ENCODE data around the gene AMPD1.

AMPD1 gene

DNA sequence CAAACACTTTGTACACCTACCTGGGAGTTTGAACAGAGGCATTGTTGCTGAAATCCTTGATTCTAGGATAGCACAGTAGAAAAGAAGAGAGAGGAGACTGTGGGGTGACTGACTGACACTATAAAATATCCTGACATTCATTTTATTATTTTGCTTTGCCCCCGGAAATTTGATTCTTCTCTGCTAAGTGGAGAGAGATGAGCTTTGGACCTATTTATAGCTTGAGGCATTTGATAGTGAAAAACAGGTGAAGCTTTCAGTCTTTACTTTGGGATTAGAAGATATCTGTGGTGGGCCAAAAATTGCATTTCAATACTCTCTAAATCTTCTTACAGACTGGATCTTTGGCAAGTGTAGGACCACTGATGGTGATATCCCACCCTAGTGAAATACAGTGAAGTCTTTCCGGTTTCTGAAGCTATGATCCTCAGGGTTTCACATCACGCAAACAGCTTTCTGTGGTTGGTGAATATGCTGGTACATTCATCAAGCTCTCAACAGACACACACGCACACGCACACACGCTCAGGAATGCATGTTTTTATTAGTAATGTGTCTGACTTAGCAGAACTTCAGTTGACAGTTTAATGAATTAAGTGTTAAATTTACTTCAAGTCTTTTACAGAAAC, at the start of gene AMPD1:
Gene AMPD1, minus strand, starts transcription at position 117 of the 629 bp plus-strand sequence. Its CDS starts 75 bp downstream, at position 42.
- DNase-seq (ENCODE audit: low read depth) = no peak

DNA sequence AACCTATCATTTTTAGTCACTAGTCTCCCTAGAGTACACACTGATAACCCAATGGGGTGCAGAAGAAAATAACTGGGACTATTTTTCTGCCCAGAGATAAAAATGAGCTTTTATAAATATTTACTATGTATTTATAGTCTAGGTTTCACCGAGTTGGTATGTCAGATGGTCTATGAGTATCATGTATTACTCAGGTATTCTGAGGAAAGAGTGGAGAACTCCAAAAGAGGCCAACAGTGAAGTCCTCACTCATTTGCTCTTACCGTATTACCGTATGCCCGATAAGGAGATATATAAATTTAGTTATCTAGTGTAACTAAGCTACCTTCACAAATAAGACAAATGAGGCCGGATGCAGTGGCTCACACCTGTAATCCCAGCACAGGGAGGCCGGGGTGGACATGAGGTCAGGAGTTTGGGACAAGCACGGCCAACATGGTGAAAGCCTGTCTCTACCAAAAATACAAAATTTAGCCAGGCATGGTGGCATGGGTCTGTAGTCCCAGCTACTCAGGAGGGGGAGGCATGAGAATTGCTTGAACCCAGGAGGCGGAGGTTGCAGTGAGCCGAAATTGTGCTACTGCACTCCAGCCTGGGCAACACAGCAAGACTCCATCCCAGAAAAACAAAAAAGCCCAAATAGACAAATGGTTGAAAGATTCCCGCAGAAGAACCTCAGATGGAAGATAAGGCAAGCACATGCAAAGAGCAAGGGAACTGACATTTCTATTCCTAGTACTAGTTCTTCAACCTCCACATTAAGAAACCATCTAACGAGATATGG, 46.8 kb upstream of the AMPD1 start:
- DNase-seq (ENCODE audit: low read depth) = no peak

DNA sequence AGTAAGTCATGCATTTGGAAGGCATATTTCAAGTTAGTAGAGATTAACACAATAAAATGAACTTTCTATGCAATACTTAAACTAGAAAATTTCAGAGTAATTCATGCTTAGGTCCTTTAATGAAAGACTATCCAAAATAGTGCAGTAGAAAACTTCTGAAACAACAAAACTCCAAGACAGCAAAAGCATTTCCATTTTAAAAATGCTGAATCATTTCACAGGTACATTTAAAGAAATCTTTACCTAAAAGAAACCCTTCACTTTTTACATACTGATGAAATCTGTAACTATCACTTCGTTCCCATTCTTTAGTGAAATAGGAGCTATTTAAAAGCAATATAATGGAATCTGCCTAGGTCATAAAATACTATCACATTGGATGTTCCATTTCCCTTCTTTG, 45.0 kb upstream of the AMPD1 start:
- no peak for DNase-seq (ENCODE audit: low read depth)

DNA sequence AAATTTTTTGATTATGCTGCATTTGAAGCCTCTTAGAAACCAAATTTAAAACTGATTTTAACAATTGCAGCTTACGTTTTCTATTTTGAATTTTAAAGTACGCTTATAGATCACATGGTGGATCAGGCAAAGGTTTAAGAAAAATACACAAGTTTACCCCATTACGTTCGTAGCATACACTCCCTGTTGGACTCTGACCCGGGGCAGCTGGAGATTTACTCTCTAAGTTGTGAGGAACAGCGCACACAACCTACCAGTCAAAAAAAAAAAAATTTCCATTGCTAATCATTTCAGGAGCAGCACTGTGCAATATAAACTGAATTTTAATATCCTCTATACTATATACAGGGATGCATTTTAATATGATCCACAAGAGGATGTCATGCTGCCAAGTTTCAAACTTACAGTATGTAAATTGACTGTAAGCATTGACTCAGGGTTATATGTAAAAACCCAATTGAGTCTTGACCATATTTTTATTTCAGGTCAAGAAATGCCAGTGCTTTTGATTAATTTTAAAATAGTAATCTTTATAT, 42.0 kb upstream of the AMPD1 start:
- no peak for DNase-seq (ENCODE audit: low read depth)

DNA sequence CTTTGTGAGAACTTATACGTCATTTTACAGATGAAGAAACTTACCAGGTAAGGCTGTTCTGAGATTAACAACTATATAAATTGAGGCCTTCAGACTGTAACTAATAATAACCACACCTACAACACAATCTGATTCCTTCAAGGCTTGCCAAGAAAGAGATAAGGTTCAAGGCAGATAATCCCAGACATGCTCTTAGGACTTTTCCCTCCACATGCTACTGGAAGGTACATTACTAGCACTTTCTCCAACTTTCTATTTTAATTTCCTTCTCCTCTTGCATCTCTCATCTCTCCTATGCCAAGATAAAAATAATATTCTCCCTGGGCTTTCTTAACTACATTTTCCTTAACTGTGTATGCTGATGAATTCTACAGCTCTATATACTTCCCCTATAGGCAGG, 40.1 kb upstream of the AMPD1 start:
- no peak for DNase-seq (ENCODE audit: low read depth)

DNA sequence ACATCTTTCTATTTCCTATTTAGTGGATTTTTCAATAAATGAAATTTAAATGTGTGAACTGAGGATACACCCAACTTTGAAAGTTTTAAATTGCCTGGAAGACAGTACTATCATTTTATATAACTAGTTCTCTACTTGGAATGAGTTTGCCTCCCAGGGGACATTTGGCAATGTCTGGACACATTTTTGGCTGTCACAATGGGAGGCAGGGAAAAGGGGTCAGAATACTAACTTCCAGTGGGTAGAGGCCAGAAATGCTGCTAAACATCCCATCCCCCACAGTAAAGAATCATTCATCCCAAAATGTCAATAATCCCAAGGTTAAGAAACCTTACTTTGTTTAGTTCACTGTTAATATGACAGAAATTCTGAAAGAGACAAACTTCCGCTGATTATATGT, 34.4 kb upstream of the AMPD1 start:
- DNase-seq (ENCODE audit: low read depth) = no peak

DNA sequence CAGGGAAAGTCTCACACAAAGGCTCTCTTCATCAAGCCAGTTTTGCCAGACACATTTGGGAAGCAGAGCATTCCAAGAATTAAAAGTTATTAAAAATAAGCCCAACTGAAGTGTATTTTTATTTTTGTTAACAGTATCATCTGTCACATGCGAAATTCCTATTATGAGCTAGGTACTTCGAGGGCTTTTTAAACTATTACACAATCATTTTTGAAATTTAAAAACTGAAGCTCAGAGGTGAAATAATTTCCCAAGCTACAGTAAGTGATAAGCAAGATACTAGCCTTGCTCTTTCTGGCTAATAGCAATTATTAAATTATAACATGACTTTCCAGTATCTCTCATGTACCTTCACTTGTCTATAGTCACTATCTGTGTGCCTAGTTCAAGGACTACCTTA, 33.2 kb upstream of the AMPD1 start:
- no peak for DNase-seq (ENCODE audit: low read depth)

DNA sequence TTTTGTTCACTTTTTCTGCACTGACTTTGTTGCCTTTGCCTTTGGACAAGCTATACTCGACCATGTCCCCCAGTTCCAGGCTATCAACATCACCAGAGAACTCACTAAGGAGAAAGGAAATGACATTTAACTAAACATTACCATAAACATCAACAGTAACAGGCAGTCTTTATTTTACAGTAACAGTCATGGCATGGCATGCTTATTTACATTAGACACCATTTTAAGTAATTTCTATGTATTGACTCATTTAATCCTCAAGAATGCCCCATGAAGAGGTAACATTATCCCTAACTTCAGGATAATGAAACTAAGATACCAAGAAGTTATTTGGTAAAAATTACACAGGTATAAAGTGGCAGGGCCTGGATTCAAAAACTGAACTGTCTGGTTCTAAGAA, 29.9 kb upstream of the AMPD1 start:
- no peak for DNase-seq (ENCODE audit: low read depth)

DNA sequence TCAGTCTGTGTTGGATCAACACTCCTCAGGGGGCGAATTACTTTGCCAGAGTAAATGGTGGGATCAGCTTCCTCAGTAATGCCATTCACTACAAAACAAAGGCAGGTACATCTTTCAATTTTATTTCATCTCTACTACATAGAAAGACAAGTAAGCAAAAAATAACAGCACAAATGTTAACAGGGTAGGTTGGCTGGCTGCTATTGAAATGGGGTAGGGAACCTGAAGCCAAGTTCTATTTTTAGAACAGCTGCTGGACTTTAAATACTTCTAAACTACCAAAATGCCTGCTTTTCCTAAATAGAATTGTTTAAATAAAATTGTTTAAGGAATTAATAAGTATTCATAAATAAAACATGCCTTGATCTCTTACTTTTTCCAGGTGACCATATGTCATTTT, 28.6 kb upstream of the AMPD1 start:
- no peak for DNase-seq (ENCODE audit: low read depth)

DNA sequence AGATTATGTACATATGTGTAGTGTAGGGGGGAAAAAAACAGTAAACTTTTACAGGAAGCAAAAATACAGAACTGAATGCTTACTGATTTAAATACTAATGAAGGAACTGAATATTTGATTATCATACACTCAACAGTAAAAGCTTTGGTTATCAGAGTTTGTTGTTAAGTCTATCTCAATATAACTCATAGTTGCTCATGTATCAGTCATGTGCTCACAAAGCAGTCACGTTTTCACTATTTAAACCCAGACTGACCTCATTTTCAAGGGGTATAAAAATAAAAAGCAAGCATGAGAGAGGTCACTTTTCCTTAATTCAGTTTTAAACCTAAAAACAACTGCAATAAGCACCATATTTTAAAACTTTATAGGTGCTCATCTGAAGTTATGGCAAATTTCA, 28.1 kb upstream of the AMPD1 start:
- no peak for DNase-seq (ENCODE audit: low read depth)

DNA sequence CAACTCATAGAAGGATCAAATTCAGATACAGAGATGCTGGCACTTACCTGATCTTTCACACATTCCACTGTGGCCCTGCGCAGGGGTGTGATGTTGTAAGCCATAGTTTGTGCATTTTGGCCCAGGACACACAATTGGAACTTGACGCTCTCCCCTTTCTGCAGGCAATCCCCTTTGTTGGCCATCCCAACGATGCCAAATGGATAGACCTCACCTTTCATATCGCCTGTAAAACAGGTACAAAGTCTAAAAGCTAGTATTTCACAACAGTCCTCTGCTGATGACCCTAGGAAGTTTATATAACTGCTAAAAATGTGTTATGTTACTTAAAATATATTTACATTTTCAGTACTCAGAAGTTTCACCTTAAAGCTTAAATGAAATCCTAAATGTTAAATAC, 25.1 kb upstream of the AMPD1 start:
- no peak for DNase-seq (ENCODE audit: low read depth)

DNA sequence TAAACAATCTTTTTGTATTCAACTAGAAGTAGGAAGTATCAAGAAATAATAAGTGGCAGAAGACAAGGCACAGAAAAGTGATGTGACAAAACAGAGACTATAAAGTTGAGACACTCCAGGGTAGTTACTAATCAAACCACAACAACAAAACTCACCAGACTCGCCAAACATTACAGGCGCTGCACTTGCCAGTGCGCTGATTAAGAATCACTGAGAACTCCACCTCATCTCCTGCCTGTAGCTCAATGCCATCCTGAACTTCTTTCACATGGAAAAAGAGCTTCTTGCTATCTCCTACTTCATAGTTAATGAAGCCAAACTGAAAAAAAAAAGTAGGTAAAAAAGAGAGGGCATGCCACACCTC, 24.1 kb upstream of the AMPD1 start:
- DNase-seq (ENCODE audit: low read depth) = no peak

DNA sequence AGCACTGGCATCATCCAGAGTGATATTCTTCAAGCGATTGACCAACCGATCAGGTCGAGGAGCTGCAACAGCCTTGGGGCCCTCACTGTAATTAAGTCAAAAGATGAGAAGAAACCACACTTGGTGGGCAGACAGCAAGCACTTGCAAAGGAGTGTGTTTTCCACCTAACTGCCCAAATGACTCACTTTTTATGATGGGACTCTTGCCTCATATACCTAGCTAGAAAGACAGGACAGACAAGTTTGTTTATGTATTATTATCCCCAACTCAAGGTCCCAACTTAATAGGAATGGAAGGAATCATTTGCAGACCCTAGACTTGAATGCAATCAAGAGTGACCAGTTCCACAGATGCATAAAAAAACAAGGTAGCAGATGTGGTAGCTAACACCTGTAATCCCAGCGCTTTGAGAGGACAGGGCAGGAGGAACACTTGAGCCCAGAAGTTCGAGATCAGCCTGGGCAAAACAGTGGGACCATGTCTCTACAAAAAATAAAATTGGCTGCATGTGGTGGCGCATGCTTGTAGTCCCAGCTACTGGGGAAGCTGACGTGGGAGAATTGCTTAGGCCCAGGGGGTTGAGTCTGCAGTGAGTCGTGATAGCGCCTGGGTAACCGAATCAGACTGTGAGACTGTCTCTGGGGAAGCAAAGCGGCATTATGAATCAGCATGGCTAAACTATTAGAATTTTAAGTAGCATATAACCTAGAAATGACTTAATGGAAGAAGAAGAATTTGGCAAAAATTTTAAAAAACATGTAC, 23.5 kb upstream of the AMPD1 start:
- no peak for DNase-seq (ENCODE audit: low read depth)

DNA sequence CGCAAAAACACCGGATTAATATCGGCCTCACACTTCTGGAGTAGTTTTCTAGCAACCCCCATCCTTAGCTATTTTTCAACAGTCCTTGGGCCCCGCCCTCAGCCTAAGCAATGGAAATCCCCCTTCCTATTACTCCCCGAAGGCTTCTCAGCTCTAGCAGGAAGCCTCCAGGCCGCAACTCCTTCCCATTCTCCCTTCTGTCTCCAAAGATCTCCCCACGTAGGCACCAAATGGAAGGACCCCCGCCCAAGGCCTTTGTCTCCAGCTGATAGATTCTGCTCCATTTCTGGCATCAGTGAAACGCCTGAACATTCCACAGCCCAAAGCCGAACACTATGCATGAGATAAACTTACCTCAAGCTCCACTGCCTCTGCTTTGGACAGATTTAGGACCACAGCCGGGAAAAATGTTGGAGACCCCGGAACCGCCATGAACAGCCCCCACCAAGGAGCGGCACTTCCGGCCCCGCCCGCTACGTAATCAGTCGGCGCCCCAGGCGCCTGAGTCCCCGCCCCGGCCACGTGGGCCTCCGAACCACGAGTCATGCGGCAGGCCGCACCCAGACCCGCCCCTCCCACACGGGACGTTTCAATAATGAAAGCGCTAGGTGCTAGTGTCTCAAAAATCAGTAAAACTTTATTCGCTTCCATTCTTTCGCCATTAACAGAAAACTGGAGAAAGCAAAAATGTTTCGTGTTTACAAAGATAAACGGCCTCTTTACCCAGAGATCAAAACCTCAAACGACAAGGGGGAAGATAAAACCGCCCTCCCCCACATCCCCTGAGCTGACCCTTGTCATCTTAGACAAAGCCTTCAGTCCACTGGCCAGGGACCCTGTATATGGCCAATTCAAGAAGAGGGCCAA, 21.2 kb upstream of the AMPD1 start, which contains the start of gene NRAS:
Gene NRAS, minus strand, starts transcription at position 468 of the 867 bp plus-strand sequence. CDS start 611 bp downstream, outside the sequence.
- peak; percentile 73 for DNase-seq (ENCODE audit: low read depth)

DNA sequence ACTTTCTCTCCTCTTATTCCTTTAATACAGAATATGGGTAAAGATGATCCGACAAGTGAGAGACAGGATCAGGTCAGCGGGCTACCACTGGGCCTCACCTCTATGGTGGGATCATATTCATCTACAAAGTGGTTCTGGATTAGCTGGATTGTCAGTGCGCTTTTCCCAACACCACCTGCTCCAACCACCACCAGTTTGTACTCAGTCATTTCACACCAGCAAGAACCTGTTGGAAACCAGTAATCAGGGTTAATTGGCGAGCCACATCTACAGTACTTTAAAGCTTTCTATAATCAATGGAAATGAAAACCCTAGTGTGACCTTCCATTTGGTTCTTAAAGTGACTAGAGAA, 20.6 kb upstream of the AMPD1 start:
- no peak for DNase-seq (ENCODE audit: low read depth)

DNA sequence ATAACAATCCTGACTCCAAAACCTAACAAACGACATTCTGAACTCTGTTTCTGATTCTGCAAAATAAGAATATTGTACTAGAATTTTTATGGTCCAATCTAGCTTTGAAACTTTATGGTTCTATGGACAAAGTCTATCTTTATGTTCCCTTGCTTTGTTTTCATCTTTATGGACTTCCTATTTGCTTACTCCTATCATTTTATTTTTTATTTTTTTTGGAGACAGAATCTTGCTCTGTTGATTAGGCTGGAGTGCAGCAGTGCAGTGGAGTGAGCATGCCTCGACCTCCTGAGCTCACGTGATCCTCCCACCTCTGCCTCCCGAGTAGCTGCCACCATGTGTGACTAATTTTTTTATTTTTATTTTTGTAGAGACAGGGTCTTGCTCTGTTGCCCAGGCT, 17.6 kb upstream of the AMPD1 start:
- DNase-seq (ENCODE audit: low read depth) = no peak

DNA sequence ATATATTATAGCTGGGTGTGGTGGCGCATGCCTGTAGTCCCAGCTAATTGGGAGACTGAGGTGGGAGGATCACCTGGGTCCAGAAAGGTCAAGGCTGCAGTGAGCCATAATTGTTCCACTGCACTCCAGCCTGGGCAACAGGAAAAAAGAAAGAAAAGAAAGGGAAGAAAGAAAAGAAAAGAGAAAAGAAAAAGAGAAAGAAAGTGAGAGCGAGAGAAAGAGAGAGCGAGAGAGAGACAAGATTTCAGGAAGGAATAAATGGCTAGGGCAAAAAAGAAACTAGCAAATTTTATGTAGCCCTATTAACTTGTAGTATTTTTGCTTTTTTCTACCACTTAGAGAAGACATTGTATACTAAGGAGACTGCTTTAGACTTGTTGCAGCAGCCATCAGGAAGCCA, 15.0 kb upstream of the AMPD1 start:
- no peak for DNase-seq (ENCODE audit: low read depth)

DNA sequence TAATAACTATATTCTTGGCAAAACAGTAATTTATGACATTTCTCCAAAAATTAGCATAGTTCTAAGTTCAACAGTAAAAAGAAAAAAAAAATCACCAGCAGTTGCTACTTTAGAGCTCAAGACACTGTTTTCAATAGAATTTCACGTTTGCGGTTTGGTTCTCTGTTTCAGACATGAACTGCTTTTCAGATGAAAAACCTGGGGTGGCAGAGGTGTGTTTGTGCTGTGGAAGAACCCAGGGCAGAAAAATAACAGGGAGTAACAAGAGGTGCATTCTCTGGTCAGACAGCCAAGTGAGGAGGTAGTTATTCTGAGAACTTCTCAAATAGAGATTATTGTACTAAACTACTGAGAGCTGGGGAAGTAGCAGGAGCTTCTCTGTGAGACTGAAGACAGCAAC, 12.3 kb upstream of the AMPD1 start:
- no peak for DNase-seq (ENCODE audit: low read depth)

DNA sequence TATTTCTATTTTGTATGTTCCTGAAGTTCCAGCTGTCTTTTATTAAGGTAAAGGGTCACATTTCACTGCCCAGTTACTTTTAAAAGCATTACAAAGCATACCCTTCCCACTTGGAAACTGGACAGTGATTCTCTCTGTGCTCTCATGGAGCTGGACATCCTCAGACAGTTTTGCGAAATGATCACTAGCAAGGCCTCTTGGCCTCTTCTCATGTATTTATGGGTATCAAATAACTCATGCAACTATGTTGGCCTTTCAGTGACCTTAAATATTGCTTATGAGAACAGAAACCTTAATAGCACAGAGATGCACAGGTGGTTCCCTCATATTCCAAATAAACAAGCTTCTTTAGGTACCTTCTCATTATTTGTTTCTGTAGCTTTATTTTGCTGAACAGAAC, 7.9 kb upstream of the AMPD1 start:
- no peak for DNase-seq (ENCODE audit: low read depth)

DNA sequence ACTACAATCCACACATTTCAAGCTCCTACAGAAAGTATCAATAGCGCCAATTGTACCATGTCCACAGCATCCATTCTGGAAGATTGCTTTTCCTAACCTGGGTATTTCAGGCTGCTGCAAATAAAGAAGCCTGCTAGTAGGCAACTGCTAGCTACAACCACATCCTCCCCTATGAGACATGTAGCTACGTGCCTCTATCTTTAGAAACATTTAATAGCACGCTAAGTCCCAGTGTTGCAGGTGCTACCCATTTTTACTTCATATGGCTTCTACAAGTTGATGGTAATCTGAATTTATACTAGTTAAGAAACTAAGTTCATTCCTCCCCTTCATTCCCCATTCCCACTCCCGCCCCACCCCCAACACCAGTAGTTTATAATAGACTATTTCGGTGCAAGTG, 7.4 kb upstream of the AMPD1 start:
- no peak for DNase-seq (ENCODE audit: low read depth)

DNA sequence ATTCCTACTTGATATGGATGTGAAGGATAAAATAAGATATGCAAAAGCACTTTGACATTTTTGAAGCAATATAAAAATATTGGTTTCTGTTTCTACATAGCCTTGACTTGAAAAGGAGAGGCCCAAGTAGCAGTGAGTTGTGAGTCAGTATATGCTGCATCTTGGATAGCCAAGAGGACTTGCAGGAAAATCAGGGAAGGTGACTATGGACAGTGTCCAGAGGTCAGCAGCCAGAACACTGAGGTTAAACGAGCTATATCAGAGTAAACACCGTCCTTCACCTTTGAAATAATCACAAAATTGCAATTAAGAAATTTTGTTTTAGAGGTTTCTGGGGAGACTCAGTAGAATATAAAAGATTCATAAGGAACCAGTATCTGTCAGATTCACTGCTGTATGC, 6.6 kb upstream of the AMPD1 start:
- no peak for DNase-seq (ENCODE audit: low read depth)

DNA sequence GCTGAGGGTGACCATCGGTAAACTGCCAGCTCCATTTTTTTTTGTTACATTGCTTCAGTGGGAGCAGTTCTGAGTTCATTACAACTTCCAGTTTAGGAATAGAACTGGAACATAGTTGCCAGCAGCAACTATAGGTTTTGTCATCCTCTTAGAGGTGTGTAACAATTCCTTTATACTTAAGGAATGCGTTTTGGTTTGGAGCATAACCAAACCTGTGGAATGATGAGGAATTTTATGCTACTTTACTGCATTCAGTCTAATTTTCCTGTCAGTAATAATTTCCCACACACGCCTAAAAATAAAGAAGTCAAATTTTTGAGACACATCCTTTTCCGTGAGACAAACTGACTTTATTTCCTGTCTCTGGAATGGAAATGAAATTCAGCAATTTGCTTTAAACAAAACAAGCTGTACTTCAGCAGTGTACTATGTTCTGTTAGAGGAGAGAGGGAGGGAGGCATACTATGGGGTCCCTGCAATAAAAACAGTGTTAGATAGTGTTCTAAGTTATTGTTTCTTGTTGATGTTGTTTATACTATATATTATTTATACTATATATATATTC, 4.8 kb upstream of the AMPD1 start:
- DNase-seq (ENCODE audit: low read depth) = no peak
